ENCODE results near the gene CD48. TPM values are rescaled to one million over a fixed set of nuclear protein-coding genes. Genes with fewer than 3 reads are reported as not detected.

Gene CD48
- total and polyA plus RNA-seq, 7 donors: 2.9 to 112 (median 4.5) TPM

DNA sequence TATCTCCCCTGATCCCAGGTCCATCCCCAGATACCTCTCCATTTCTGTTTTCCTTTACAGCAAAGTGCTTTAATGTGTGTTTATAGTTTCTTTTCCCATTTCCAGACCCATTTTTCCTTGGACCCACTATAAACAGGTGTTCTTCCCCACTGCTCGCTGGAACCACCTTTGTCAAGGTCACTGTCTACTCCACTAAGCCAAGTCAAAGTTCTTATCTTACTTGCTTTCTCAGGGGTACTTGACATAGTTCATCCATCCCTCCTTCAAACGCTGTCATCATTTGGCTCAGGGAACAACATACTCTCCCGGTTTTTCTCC is 73.1 kb downstream of the CD48 start:
- intact Hi-C loops (cut with DNase I): no loop called here
- no peak overlapping the region for H3K4me3 ChIP-seq
- no peak for DNase-seq
- TF ChIP-seq EP300 (IDR thresholded peaks at IDR 0.05): no peak
- no peak for TF ChIP-seq CTCF (IDR thresholded peaks at IDR 0.05)
- TF ChIP-seq POLR2AphosphoS5 (IDR thresholded peaks at IDR 0.05): no peak
- no peak for TF ChIP-seq POLR2A (IDR thresholded peaks at IDR 0.05)
- no peaks in the 10 kb centered on the region for H3K9me3 ChIP-seq
- H3K27ac ChIP-seq: no peak overlapping the region
- WGBS, 2 donors: 68 to 78% methylated on average over 3 of the region's 3 CpGs
- H3K36me3 ChIP-seq: no peaks in the 10 kb centered on the region
- no peaks in the 10 kb centered on the region for H3K27me3 ChIP-seq
- H3K4me1 ChIP-seq: no peaks in the 10 kb centered on the region

GRCh38 chr1:160637821-160638539 is 73.6 kb downstream of the CD48 start:
- 43 to 82% methylated on average over 5 of the region's 5 CpGs for WGBS, 2 donors

GRCh38 chr1:160637065-160637464 is 74.6 kb downstream of the CD48 start:
- Histone ChIP-seq H3K27ac (no peak overlapping the region), H3K27me3 (no peaks in the 10 kb centered on the region), H3K4me1 (no peaks in the 10 kb centered on the region), H3K36me3 (no peaks in the 10 kb centered on the region), H3K9me3 (no peaks in the 10 kb centered on the region), H3K4me3 (no peak overlapping the region)
- no peak for DNase-seq
- 95 to 96% methylated on average over 8 of the region's 8 CpGs for WGBS, 2 donors
- TF ChIP-seq POLR2A (IDR thresholded peaks at IDR 0.05) (no peak), EP300 (IDR thresholded peaks at IDR 0.05) (no peak), POLR2AphosphoS5 (IDR thresholded peaks at IDR 0.05) (no peak), CTCF (IDR thresholded peaks at IDR 0.05) (no peak)
- intact Hi-C loops (cut with DNase I): no loop called here

More at GRCh38 chr1:160637821-160638539, 73.6 kb downstream of the CD48 start:
- Histone ChIP-seq H3K4me3 (no peak overlapping the region), H3K9me3 (no peaks in the 10 kb centered on the region), H3K4me1 (no peaks in the 10 kb centered on the region), H3K36me3 (no peaks in the 10 kb centered on the region), H3K27ac (no peak overlapping the region), H3K27me3 (no peaks in the 10 kb centered on the region)
- intact Hi-C loops (cut with DNase I): no loop called here
- TF ChIP-seq POLR2A (IDR thresholded peaks at IDR 0.05) (no peak), CTCF (IDR thresholded peaks at IDR 0.05) (no peak), EP300 (IDR thresholded peaks at IDR 0.05) (no peak), POLR2AphosphoS5 (IDR thresholded peaks at IDR 0.05) (no peak)
- DNase-seq: no peak

DNA sequence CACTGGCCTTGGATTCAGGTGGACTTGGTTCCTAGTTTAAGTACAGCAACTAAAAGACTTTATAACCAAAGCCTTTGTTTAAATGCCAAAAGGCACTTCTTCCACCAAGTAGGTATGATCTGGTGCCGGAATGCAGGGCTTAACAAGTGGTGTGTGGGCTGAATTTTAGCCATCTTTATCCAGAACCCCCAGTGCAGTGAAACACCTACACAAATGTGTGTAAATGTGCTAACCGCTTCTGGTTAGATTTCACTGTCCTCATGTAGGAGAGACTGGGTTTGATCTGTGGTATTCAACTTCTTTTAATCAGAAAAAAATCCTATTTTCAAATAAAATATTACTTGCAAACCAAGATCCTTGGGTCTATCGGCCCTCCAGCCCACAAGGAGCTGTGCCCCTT is 75.1 kb downstream of the CD48 start:
- DNase-seq: no peak
- Histone ChIP-seq H3K36me3 (no peaks in the 10 kb centered on the region), H3K4me1 (no peaks in the 10 kb centered on the region), H3K4me3 (no peak overlapping the region), H3K9me3 (no peaks in the 10 kb centered on the region), H3K27me3 (no peaks in the 10 kb centered on the region), H3K27ac (no peak overlapping the region)
- WGBS, 2 donors: 85 to 91% methylated on average over 3 of the region's 3 CpGs
- intact Hi-C loops (cut with DNase I): no loop called here
- no peak for TF ChIP-seq CTCF (IDR thresholded peaks at IDR 0.05)

- Histone ChIP-seq H3K36me3 (no peaks in the 10 kb centered on the region), H3K27ac (no peak overlapping the region), H3K9me3 (no peaks in the 10 kb centered on the region), H3K4me3 (no peak overlapping the region), H3K4me1 (no peaks in the 10 kb centered on the region), H3K27me3 (no peaks in the 10 kb centered on the region)
- WGBS, 2 donors: 88 to 94% methylated on average over 4 of the region's 4 CpGs
- DNase-seq: no peak
- intact Hi-C loops (cut with DNase I): no loop called here
- TF ChIP-seq POLR2AphosphoS5 (IDR thresholded peaks at IDR 0.05): no peak
- TF ChIP-seq CTCF (IDR thresholded peaks at IDR 0.05): no peak
- no peak for TF ChIP-seq POLR2A (IDR thresholded peaks at IDR 0.05)
- TF ChIP-seq EP300 (IDR thresholded peaks at IDR 0.05): no peak
These were observed 75.5 kb downstream of the CD48 start for GRCh38 chr1:160636076-160636475.
